ENCODE results near the gene MRPL28. TPM values are rescaled to one million over a fixed set of nuclear protein-coding genes. Genes with fewer than 3 reads are reported as not detected.

MRPL28 gene
- polyA plus RNA-seq (2012; rRNA removed): 266 and 320 TPM in 2 replicates
- polyA plus RNA-seq (2012; cell fraction: cytosol; rRNA removed): 181 and 235 TPM in 2 replicates
- polyA plus RNA-seq (2012; cell fraction: nucleus; rRNA removed): 203 and 269 TPM in 2 replicates

DNA sequence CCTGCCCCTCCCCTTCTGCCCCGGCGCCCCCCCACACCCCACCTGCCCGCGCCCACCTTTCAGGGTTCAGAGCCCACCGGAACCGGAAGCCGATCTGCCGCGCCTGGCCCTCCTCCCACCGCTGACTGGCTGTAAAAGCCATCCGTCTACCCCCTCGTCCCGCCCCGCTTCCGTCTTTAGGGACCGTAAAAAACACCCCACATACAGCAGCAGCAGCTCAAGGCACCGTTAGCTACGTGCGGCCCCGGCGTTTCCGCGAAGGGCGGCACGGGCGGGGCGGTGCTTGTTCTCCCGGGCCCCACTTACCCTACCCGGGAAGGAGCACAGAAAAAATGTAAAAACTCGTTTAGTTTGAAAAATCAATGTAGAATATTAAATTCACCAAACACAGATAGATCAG is at the start of gene MRPL28:
TSS of gene MRPL28 (minus strand) at position 96 of the 400 bp plus-strand sequence. CDS start 320 bp downstream, outside the sequence.
- CTCF ChIA-PET: interaction anchor here (0.7 to 1.9 kb wide), 5 partner anchors 8 to 274 kb away, joined by 3 to 16 read pairs (median 4); no protein-coding TSS in a partner anchor
- TF ChIP-seq EP300 (IDR thresholded peaks at IDR 0.05; ENCODE audit: borderline replicate concordance in 1 of 2, low read depth in 1 of 2, low read length in 1 of 2) (no peak; a peak in 1 of 4 replicates), FOSL2 (IDR thresholded peaks at IDR 0.05; ENCODE audit: borderline replicate concordance, low read depth) (no peak), NRF1 (IDR thresholded peaks at IDR 0.05; ENCODE audit: low read depth, low read length) (no peak), TCF12 (IDR thresholded peaks at IDR 0.05) (no peak; the same call in 1 of the 2 replicates), NFIC (IDR thresholded peaks at IDR 0.05; ENCODE audit: borderline replicate concordance) (no peak), YY1 (IDR thresholded peaks at IDR 0.05; ENCODE audit: low read depth) (peak; percentile 58; the same call in 1 of the 2 replicates), TEAD4 (IDR thresholded peaks at IDR 0.05; ENCODE audit: borderline replicate concordance, insufficient read depth) (no peak), RAD21 (IDR thresholded peaks at IDR 0.05; ENCODE audit: low read length) (no peak), FOXM1 (IDR thresholded peaks at IDR 0.05; ENCODE audit: low read depth) (no peak), FOXJ3 (CRISPR knock-in tag; IDR thresholded peaks at IDR 0.05) (no peak), TAF1 (IDR thresholded peaks at IDR 0.05; ENCODE audit: borderline replicate concordance, low read depth, low read length) (peak; percentile 35; the same call in 1 of the 2 replicates), MXI1 (IDR thresholded peaks at IDR 0.05; ENCODE audit: low read depth, low read length) (peak; percentile 40; the same call in 1 of the 2 replicates), GATA2 (CRISPR knock-in tag; IDR thresholded peaks at IDR 0.05) (no peak), RFX5 (IDR thresholded peaks at IDR 0.05; ENCODE audit: low read length) (no peak), POLR2AphosphoS5 (IDR thresholded peaks at IDR 0.05; ENCODE audit: low read depth, low read length) (peak; percentile 88; the same call in 1 of the 2 replicates), RXRA (IDR thresholded peaks at IDR 0.05; ENCODE audit: borderline replicate concordance, low read depth) (no peak), ELF1 (IDR thresholded peaks at IDR 0.05) (peak; percentile 85), EZH2phosphoT487 (IDR thresholded peaks at IDR 0.05; ENCODE audit: borderline replicate concordance, low read depth) (no peak), RCOR1 (IDR thresholded peaks at IDR 0.05; ENCODE audit: low read length) (no peak)
- TF ChIP-seq, protein P1, sequence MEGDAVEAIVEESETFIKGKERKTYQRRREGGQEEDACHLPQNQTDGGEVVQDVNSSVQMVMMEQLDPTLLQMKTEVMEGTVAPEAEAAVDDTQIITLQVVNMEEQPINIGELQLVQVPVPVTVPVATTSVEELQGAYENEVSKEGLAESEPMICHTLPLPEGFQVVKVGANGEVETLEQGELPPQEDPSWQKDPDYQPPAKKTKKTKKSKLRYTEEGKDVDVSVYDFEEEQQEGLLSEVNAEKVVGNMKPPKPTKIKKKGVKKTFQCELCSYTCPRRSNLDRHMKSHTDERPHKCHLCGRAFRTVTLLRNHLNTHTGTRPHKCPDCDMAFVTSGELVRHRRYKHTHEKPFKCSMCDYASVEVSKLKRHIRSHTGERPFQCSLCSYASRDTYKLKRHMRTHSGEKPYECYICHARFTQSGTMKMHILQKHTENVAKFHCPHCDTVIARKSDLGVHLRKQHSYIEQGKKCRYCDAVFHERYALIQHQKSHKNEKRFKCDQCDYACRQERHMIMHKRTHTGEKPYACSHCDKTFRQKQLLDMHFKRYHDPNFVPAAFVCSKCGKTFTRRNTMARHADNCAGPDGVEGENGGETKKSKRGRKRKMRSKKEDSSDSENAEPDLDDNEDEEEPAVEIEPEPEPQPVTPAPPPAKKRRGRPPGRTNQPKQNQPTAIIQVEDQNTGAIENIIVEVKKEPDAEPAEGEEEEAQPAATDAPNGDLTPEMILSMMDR (IDR thresholded peaks at IDR 0.05): no peak
- TF ChIP-seq, protein P2, sequence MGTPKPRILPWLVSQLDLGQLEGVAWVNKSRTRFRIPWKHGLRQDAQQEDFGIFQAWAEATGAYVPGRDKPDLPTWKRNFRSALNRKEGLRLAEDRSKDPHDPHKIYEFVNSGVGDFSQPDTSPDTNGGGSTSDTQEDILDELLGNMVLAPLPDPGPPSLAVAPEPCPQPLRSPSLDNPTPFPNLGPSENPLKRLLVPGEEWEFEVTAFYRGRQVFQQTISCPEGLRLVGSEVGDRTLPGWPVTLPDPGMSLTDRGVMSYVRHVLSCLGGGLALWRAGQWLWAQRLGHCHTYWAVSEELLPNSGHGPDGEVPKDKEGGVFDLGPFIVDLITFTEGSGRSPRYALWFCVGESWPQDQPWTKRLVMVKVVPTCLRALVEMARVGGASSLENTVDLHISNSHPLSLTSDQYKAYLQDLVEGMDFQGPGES (IDR thresholded peaks at IDR 0.05; ENCODE audit: low read depth, low read length): peak; percentile 96
- TF ChIP-seq, protein P3, sequence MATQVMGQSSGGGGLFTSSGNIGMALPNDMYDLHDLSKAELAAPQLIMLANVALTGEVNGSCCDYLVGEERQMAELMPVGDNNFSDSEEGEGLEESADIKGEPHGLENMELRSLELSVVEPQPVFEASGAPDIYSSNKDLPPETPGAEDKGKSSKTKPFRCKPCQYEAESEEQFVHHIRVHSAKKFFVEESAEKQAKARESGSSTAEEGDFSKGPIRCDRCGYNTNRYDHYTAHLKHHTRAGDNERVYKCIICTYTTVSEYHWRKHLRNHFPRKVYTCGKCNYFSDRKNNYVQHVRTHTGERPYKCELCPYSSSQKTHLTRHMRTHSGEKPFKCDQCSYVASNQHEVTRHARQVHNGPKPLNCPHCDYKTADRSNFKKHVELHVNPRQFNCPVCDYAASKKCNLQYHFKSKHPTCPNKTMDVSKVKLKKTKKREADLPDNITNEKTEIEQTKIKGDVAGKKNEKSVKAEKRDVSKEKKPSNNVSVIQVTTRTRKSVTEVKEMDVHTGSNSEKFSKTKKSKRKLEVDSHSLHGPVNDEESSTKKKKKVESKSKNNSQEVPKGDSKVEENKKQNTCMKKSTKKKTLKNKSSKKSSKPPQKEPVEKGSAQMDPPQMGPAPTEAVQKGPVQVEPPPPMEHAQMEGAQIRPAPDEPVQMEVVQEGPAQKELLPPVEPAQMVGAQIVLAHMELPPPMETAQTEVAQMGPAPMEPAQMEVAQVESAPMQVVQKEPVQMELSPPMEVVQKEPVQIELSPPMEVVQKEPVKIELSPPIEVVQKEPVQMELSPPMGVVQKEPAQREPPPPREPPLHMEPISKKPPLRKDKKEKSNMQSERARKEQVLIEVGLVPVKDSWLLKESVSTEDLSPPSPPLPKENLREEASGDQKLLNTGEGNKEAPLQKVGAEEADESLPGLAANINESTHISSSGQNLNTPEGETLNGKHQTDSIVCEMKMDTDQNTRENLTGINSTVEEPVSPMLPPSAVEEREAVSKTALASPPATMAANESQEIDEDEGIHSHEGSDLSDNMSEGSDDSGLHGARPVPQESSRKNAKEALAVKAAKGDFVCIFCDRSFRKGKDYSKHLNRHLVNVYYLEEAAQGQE (IDR thresholded peaks at IDR 0.05; ENCODE audit: low read depth, low read length): no peak
- TF ChIP-seq, protein P4, sequence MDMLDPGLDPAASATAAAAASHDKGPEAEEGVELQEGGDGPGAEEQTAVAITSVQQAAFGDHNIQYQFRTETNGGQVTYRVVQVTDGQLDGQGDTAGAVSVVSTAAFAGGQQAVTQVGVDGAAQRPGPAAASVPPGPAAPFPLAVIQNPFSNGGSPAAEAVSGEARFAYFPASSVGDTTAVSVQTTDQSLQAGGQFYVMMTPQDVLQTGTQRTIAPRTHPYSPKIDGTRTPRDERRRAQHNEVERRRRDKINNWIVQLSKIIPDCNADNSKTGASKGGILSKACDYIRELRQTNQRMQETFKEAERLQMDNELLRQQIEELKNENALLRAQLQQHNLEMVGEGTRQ (IDR thresholded peaks at IDR 0.05; ENCODE audit: borderline replicate concordance, low read depth, low read length): no peak
- TF ChIP-seq, protein P5, sequence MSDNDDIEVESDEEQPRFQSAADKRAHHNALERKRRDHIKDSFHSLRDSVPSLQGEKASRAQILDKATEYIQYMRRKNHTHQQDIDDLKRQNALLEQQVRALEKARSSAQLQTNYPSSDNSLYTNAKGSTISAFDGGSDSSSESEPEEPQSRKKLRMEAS (IDR thresholded peaks at IDR 0.05; ENCODE audit: low read depth): peak; percentile 59; the same call in 1 of the 2 replicates
- TF ChIP-seq, protein P6, sequence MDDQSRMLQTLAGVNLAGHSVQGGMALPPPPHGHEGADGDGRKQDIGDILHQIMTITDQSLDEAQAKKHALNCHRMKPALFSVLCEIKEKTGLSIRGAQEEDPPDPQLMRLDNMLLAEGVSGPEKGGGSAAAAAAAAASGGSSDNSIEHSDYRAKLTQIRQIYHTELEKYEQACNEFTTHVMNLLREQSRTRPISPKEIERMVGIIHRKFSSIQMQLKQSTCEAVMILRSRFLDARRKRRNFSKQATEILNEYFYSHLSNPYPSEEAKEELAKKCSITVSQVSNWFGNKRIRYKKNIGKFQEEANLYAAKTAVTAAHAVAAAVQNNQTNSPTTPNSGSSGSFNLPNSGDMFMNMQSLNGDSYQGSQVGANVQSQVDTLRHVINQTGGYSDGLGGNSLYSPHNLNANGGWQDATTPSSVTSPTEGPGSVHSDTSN (IDR thresholded peaks at IDR 0.05): peak; percentile 99

More for the DNA sequence above, at the start of gene MRPL28:
- H4K20me1 ChIP-seq (ENCODE audit: insufficient read depth): no peaks in the 10 kb centered on the region
- peak within 1 kb of the TSS; percentile 19 to 84; a peak in 3 of 4 replicates for H3K27ac ChIP-seq (ENCODE audit: low read depth in 2 of 2, low read length in 1 of 2)
- peak; percentile 99 for DNase-seq
- H3F3A ChIP-seq (replicated peaks; ENCODE audit: insufficient read depth): peaks cover 12% of the 10 kb centered on the region
- peaks cover 2 to 55% of the 10 kb centered on the region in 2 experiments for H3K36me3 ChIP-seq (replicated peaks in 1 of 2; ENCODE audit: control insufficient read depth in 1 of 2, insufficient read depth in 2 of 2, low read length in 1 of 2)
- no peaks in the 10 kb centered on the region; the same call in 1 of the 2 replicates for H3K79me2 ChIP-seq (ENCODE audit: insufficient read depth)
- H3K9me3 ChIP-seq: no peaks in the 10 kb centered on the region
- H3K4me2 ChIP-seq: peak within 1 kb of the TSS; percentile 89
- 1% methylated on average over 27 of the region's 30 CpGs for WGBS (ENCODE audit: low lambda C conversion rate)
- POLR2A ChIA-PET: interaction anchor here (1.6 kb wide), 1 partner anchor 11 kb away, joined by 4 read pairs; the partner anchor contains the start of gene PGAP6
- H3K9ac ChIP-seq: no peak within 1 kb of the TSS
- peak within 1 kb of the TSS; percentile 61 for H2AFZ ChIP-seq (ENCODE audit: low read depth)
- H3K27me3 ChIP-seq (ENCODE audit: insufficient read depth): no peaks in the 10 kb centered on the region
- H3K9me2 ChIP-seq: no peaks in the 10 kb centered on the region
- H3K4me1 ChIP-seq (ENCODE audit: control insufficient read depth in 1 of 2, insufficient read depth in 2 of 2, low read depth in 1 of 2, low read length in 1 of 2): peaks cover 8 to 20% of the 10 kb centered on the region in 2 experiments; a peak in 2 of 4 replicates
- H3K4me3 ChIP-seq (ENCODE audit: low read depth in 2 of 2, low read length in 1 of 2): peak within 1 kb of the TSS; percentile 50 to 60

Measured in SK-N-SH (cell line).